ENCODE measurements around the gene ZSCAN5A.

DNA sequence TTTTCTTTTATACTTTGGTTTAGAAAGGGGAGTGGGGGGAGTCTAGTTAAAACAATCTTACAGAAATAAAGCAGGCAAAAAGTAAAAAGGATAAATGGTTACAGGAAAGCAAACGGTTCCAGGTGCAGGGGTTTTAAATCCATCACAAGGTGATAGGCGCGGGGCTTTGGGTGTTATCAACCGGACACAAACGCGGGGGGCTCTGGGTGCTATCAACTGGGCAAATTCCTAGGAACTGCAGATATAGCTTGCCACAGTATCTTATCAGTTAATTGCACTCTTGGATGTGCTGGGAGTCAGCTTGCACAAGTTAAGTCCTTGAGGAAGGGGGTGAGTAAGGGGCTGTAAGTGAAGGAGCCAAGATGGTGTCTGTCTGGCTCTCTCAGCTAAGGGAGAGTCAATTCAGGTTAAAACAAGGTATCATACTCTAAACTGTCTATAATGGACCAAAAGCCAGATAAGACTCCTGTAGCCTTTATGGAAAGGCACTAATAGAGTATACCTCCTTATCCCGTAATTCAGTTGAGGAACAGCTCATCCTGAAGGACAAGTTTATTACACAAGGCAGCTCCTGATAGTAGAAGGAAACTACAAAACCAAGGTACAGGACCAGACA, 32.6 kb upstream of the ZSCAN5A start:
- TF ChIP-seq, protein P1, sequence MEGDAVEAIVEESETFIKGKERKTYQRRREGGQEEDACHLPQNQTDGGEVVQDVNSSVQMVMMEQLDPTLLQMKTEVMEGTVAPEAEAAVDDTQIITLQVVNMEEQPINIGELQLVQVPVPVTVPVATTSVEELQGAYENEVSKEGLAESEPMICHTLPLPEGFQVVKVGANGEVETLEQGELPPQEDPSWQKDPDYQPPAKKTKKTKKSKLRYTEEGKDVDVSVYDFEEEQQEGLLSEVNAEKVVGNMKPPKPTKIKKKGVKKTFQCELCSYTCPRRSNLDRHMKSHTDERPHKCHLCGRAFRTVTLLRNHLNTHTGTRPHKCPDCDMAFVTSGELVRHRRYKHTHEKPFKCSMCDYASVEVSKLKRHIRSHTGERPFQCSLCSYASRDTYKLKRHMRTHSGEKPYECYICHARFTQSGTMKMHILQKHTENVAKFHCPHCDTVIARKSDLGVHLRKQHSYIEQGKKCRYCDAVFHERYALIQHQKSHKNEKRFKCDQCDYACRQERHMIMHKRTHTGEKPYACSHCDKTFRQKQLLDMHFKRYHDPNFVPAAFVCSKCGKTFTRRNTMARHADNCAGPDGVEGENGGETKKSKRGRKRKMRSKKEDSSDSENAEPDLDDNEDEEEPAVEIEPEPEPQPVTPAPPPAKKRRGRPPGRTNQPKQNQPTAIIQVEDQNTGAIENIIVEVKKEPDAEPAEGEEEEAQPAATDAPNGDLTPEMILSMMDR (conservative IDR thresholded peaks at IDR 0.05; ENCODE audit: low read length): no peak
- no peak for TF ChIP-seq EZH2phosphoT487 (IDR thresholded peaks at IDR 0.05; ENCODE audit: borderline replicate concordance, low read depth, low read length)

All from OCI-LY7 (cell line).